ENCODE measurements around the gene CPM.

DNA sequence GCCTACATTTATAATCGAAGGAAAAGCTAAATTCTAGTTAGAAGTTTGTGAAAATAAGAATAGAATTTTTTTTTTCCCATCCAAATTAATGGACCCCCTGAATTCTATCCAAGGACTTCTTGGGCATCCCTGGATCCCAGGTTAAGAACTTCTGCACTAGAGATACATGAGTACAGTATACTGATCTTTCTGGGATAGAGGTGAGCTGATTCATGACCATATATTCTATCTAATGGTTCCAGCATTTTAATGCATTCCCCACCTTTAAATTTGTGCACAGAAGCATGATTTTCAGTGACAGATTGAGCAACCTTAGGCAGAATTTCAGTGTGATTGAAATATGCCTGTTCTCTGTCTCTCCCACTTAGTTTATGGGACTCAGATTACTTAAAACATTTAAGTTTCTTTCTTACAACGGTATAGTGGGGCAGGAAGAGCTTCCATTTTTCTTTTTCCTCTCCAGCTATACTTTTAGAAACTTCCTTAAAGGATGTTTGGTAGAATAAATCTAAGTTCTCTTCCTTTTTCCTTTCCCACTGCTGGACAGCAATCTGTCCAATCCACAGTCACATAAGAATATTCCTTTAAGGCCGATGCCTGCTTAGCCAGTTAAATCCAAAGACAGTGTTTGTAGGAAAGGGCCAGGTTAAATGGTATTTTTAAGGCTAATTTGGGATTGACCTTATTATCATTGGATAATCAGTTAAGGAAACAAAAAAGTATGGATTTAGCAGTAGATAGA lies 118.3 kb downstream of the CPM start:
- TF ChIP-seq EP300 (IDR thresholded peaks at IDR 0.05) (no peak), POLR2AphosphoS5 (IDR thresholded peaks at IDR 0.05) (no peak)
- TF ChIP-seq, protein P1, sequence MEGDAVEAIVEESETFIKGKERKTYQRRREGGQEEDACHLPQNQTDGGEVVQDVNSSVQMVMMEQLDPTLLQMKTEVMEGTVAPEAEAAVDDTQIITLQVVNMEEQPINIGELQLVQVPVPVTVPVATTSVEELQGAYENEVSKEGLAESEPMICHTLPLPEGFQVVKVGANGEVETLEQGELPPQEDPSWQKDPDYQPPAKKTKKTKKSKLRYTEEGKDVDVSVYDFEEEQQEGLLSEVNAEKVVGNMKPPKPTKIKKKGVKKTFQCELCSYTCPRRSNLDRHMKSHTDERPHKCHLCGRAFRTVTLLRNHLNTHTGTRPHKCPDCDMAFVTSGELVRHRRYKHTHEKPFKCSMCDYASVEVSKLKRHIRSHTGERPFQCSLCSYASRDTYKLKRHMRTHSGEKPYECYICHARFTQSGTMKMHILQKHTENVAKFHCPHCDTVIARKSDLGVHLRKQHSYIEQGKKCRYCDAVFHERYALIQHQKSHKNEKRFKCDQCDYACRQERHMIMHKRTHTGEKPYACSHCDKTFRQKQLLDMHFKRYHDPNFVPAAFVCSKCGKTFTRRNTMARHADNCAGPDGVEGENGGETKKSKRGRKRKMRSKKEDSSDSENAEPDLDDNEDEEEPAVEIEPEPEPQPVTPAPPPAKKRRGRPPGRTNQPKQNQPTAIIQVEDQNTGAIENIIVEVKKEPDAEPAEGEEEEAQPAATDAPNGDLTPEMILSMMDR (IDR thresholded peaks at IDR 0.05): no peak
